GM21515 (cell line): ENCODE measurements around the gene KRT71.
"Not testable (repeated sequence)": the region's sequence is repeated elsewhere in the genome, so short reads cannot be mapped to it uniquely, and the experiment has no call there.

Experiments
- ATAC-seq: cut with Tn5 transposase; IDR thresholded peaks from one replicate; pipeline ENCODE4 v1.9.1; 2021; ENCODE audit not compliant: unreplicated experiment

KRT71 gene

DNA sequence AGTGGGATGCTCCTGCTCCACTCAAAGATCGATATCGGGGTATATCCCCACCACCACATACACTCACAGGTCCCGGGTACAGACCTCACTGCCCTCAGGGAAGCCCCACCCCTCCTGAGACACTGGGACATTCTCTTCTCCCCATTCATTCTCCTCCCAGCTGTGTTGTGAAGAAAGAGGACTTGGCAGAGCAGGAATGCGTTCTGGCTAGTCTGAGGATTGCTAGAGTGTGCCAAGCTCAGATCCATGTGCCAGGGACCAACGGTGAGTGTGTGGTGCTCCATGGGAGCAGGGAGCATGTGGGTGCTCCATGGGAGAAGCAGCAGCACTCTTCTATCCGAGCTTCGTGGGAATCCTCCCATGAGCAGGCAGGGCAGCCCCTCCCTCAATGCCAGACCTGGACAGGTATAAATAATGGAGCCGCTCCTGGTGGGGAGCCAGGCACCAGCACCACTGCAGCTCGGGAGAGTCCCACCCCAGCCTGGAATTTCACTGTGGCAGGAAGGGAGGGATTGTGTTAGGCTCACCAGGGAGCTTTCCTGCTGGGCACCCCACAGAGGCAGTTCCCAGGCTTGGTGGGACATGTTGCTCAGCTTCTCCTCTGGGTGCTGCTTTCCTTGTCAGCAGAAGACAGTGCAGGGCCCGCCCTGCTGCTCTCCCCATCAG, 30.5 kb downstream of the KRT71 start:
- ATAC-seq, result no peak

DNA sequence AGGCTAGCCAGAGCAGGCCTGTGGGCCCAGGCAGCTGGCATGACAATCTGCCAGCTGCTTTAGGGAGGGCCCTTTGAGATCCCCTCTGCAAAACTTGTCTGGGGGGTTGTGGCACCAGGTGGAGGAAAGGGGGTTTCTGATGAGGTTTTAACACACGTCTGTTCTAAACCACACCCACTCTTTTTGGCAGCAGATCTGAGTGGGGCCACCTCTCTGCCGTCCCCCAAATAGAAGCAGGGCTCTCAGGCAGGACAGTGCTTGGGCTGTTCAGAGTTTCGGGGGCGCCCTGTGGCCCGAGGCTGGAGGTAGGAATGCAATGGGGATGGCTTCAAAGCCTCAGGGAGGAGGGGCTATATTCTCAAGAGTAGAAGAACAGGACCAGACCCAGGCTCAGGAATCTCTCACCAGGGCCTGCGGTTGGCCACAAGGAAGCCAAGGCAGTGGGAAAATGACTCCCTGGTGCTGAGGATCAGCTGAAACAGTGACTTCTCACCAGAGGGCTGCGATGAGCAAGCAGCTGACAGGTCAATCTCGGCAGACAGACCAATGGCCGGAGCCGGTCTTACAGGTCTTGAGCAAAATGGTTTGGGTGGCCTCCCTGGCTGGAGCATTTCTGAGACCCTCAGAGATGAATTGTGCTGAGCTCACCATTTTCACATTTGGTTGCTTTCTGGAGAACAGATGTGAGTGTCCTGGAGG, 31.2 kb downstream of the KRT71 start:
- ATAC-seq, result no peak

DNA sequence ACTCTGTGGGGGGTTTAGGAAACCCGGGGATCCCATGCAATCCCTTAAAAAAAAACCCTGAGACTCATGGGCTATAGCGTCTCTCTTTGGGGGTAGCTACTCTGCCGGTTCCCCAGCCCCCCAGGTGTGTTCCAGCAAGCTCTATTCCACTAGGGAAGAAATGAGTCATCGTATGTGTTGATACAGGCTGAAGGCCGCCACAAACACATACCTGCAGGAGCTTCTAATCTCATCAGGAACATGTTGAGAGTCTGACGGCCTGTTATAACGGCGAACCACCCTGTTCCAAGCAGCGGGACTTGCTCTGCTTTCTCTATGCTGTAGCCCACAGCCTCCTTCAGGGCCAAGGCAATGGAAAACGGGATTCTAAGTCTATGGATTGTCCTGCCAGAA, 31.8 kb downstream of the KRT71 start:
- ATAC-seq, result no peak

DNA sequence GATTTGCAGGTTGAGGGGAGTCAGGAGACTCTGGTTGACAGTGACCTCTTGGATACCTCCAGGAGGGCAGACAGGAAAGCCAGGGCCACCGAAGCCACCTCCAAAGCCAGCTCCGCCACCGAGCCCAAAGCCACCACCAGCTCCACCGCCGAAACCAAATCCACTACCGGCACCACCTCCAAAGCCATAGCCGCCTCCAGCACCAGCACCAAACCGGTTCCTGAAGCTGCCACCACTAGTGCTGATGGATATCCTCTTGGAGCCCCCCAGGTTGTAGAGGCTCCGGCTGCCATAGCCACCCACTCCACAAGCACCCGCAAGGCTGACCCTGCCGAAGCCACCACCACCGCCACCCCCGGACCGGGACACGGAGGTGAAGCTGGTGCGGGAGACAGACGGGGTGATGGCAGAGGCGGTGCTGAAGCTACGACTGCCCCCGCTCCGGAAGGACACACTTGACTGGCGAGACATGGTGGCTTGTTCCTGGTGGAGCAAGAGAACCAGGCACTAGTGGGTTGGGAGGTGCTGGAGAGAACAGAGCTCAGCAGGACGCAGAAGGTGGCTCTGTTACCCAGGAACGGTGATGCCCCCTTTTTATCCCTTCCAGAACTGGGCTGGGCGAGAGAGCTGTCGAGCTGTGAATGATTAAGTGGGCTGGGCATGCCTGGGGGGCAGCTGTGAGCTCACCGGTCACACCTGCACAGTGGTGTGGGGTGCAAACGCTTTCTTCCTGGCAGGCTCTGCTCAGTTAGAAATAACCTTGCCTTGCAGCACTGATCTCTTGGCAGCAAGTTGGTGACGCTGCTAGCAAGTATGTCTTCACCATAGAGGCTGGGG, 32.9 kb downstream of the KRT71 start, which contains the start of gene KRT5:
TSS of gene KRT5 (minus strand) at position 569 of the 837 bp plus-strand sequence. CDS start at position 471, 98 bp downstream.
- ATAC-seq, result no peak

DNA sequence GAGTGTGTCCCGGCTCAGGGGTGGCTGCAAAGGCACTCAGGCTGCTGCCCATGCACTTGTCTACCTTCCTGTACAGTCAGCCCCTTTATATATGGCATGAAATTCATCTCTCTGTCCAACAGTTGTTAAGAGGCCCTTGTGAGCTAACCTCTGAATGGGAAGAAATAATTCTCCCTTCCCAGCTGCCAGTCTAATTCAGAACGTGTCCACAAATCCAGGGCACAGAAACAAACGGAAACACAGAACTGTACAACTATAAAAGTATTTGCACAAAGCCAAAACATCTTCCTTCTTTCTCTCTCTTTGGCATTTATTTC, 33.6 kb downstream of the KRT71 start:
- ATAC-seq, result no peak

DNA sequence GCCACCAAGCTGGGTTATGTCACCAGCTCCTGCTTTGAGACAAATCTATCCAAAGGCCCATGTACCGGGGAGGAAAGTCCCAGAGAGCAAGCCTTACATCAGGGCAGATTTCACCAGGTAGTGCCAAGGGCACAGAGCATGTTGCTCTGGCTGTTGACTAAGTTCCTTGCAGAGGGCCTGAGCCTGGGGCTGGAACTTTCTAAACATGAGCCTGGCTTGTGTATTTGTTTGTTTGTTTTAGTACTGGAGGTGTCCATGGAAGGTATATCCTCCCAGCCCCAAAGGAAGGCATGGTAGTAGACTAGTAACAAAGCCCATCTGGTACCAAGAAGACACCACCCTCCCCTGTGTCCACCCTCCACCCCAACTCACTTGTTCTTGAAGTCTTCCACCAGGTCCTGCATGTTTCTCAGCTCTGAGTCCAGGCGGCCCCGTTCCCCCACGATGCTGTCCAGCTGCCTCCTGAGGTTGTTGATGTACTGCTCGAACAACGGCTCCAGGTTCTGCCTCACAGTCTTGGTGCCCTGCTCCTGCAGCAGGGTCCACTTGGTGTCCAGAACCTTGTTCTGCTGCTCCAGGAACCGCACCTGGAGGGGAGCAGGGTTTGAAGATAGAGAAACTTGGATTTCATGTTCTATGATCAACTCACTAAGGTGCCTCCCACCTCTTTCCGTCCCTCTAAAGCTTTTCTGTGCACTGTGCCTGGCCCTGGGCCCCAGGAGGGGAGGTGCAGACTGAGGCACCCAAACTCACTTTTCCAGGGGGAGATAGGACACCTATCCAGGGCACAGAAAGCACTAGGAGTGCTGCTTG, 34.2 kb downstream of the KRT71 start:
- ATAC-seq, result no peak

DNA sequence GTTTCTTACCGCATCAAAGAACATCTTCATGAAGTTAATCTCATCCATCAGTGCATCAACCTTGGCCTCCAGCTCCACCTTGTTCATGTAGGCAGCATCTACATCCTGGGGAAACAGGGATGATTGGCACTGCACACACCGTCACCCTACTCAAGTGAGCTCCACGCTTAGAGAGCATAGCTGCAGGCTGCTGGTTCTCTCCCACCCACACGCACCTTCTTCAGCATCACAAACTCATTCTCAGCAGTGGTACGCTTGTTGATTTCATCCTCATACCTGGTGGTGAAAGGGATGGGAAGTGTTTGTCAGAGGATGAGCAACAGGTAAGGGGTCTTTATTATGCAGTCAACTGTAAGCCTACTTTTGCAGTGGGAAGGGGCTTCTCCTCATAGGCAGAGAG, 35.1 kb downstream of the KRT71 start:
- ATAC-seq, result no peak

DNA sequence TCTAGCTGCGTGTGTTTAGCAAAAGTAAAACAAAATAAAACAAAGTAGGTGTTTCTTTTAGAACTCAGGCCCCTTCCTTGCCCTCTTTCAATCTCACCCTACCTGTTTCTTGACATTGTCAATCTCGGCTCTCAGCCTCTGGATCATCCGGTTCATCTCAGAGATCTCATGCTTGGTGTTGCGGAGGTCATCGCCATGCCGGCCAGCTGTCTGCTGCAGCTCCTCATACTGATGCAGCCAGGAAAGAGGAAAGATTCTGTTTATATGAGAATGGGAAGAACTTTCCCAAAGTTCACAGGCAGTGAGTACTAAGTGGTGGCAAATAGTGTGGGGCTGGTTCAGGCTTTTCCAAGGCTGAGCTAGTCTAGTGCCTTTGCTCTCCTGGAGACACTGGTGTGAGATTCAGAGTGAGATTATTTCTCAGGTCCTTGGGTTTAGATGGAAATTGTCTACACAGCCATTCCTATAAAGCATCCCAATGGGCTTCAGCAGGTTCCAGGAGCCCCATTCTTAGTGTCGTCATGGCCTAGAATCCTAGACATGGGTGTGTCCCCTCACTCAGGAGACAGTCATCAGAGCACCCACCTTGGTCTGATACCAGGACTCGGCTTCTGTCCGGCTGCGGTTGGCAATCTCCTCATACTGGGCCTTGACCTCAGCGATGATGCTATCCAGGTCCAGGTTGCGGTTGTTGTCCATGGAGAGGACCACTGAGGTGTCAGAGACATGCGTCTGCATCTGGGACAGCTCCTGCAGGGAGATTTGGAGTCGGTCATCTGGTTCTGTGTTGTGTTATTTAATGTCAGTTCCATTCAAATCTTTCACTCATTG, 35.7 kb downstream of the KRT71 start:
- no peak for ATAC-seq

DNA sequence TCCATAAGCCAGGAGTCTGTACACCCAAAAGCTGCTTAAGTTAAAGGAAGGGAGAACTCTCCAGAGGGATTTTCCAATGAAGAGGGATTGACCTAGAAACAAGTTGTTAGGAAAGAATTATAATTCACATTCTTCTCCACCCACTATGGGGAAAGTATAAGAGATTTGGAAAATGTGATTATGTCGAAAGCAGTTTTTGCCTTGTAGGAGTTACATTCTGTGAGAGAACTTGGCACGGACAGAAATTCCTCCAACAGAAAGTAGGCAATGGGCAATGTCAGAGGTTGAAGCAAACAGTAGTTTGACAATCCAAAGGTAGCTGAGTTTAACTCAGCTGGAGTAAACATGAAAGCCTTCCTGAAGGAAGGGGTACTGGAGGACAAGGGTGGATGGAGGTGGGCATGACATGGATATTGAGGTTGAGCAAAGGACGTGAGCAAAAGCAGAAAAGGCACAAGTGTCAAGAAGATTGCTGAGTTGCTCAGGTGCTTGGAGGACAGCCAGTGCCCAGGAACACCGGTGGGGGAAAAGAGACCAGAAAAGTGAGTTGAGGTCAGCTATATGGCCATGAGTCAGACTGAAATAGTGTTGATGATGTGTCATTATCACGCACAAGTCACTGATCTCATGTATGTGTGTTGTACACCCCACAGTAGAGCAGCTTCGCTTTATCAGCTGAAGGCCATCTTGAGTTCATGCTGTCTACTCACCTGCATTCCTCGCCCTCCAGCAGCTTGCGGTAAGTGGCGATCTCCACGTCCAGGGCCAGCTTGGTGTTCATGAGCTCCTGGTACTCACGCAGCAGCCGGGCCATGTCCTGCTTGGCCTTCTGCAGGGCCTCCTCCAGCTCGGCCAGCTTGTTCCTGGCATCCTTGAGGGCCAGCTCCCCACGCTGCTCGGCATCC, 36.8 kb downstream of the KRT71 start:
- ATAC-seq, result no peak

DNA sequence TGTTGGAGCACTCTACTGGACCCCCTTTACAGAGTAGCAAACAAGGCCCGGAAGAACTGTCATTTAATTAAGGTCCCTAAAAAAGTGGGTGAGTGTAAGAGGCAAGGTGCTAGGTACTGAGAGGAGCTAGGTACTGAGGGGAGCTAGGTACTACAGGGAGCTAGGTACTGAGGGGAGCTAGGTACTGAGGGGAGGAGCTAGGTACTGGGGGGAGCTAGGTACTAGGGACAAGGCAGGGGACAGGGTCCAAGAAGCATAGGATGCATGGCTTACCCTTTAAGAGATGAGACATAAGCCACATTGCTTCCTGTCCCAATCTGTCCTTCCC, 37.7 kb downstream of the KRT71 start:
- ATAC-seq, result no peak

DNA sequence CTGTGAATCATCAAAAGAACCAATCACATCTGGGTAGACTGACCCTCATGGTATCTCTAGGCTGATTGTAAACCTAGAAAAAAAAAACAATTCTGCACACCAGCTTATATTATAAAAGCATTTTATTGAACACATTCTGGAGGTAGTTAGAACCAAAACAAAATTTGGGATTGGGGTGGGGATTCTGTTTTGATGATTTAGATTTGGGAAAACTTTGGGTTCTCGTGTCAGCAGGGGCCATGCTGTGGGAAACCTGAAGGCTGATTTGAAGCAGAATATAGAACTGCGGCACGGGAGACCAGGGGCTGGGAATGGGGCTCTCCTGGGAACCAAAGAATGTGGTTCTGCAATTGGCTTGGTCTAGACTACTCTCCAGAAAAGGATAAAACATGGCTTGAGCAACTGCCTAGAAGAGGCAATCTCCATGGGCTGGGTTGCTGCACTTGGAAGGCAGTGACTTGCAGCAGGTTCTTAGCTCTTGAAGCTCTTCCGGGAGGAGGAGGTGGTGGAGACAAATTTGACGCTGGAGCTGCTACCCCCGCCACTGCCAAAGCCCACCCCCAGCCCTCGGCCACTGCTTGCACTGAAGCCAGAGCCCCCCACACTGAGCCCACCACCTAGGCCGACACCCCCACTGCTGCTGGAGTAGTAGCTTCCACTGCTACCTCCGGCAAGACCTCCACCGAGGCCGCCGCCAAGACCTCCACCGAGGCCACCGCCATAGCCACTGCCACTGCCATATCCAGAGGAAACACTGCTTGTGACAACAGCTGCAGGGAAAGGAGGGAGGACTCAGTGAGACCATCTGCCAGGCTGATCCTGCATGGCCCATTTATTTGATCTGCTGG, 38.2 kb downstream of the KRT71 start:
- no peak for ATAC-seq

DNA sequence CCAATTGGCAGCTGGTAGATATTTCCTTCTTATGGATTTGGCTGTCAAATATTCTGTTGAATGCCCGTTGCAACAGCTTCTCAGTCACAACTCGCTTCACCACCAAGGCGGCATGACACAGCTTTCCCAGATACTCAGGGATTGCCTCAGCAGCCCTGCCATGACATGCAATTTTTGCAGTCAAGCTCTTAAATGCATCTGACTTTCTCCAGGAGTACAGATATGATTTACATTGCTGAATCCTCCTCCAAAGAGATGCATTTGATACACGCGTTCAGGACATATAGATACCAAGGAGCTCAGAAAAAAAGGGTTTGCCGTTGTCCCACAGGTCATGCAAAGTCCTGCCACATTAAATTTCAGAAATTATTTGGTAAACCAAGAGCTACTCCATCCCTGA, 39.2 kb downstream of the KRT71 start:
- ATAC-seq, result no peak

DNA sequence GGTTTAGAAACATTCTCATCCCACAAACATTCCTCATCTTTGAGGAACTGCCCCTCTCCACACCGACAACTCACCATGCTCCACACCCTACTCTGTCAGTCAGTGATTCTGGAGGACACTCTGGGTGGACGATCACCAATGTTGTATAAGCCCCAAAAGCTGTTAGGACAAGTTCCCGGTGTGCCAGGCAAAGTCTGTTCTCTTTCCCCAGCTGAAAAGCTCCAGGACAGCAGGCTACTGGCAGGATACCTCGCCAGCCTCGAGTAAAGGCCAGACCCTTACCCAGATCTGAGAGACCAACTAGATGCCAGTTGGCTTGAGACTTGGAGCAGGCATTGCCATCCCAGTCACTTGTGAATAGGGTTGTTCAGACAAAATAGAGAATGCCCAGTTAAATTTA, 44.7 kb downstream of the KRT71 start:
- ATAC-seq, result no peak

DNA sequence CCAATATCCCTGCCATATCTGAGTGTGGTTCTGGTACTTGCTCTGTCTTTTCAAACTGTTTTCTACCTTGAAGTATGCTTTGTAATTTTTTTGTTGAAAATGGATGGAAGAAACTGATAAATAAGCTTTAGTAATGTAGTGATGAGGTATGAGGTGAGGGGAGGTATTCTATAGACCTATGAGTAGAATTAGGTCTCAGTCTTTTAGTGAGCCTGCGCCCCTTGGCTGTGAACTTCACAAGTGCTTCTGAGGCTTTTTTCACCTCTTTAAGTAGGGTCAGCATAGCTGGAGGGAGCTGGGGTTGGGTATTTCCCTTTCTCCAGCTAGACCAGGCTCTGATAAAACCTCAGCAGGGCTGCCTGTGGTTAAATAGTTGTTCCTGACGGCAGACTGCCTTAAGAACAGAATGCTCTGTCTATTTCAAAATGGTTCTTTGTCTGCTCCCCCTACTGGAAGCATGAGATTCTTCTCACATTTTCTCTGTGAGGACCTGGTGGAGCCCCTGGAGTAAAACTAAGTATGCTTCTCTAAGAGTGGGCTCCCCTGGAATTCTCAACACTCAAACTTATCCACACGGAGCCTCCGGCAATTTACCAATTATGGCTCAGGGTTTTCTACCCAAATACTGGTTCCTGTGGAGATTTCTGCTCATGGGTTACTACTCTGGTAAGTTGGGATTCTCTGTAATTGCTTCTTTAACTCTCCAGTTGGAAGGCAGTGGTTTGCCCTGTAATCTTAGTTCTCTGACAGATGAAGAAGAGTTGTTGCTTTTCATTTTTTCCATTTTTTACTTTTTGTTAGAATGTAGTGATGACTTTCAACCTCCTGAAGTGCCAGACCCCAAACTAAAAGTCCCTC, 45.9 kb downstream of the KRT71 start:
- ATAC-seq, result no peak

DNA sequence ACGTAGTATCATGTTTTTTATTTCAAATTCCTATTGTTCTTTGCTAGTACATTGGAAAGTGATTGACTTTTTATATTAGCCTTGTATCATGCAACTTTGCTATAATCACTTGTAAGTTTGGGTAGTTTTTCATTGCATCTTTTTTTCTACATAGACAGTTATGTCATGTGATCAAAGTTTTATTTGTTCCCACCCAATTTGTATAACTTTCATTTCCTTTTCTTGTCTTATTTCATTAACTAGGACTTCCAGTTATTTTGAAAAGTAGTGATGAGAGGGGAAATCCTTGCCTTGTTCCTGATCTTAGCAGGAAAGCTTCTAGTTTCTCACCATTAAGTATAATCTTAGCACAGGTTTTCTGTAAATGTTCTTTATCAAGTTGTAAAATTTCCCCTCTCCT, 50.1 kb downstream of the KRT71 start:
- ATAC-seq, result no peak

DNA sequence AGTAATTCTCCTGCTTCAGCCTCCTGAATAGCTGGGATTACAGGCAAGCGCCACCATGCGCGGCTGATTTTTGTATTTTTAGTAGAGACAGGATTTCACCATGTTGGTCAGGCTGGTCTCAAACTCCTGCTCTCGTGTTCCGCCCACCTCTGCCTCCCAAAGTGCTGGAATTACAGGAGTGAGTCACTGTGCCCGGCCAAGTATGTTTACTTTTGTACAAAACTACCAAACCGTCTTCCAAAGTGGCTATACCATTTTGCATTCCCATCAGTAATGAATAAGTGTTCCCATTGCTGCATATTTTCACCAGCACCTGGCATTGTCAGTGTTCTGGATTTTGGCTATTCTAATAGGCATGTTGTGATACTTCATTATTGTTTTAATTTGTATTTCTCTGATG, 51.5 kb downstream of the KRT71 start:
- ATAC-seq, result no peak

DNA sequence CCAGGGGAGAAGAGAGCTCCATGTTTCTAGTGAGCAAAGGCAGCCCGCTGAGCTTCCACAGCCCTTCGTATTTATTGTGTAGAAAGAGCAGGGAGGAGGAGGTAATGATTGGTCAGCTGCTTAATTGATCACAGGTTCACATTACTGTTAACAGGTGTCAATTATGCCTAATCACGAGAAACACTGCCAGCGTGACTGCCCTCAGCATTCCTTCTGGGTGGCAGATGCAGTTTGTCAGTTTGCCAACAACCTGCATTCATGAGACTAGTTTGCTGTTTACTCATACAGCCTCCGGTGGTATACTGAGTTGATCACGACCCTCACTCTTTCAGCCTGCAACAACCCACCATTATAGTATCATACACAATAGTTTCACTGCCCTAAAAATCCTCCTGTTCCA, 52.4 kb downstream of the KRT71 start:
- not testable (repeated sequence) for ATAC-seq
